K562 (cell line): ENCODE data around the gene COLEC12. TPM values are rescaled to one million over a fixed set of nuclear protein-coding genes. Genes with fewer than 3 reads are reported as not detected.
A peak's percentile ranks its signal among the peaks of the same experiment; 100 is the strongest.

ENCODE experiments used
- ATAC-seq: fragments of 200-7000 bp; cut with Tn5 transposase; 3 replicates; pipeline ENCODE4 v1.9.1; 2020; ENCODE audit warnings: moderate library complexity
- BruUV-seq: library from RNA; stranded (reverse); fragments of 400-500 nt; replicated peaks from 2 replicates; lab custom pipeline; 2021; lab: Mats Ljungman, UMichigan
- CTCF ChIA-PET: fragments of 300-600 bp; formaldehyde crosslinking; extraction: SDS; loops from one replicate; lab custom pipeline; 2021; ENCODE audit warnings: low intra/inter-chr PET ratio; lab: Yijun Ruan, JAX
- POLR2A ChIA-PET: fragments of 300-600, 350-650 bp; sonication (Branson Sonifier 250); formaldehyde crosslinking; extraction: SDS; loops from one replicate; lab custom pipeline; 2021; ENCODE audit warnings: antibody characterized with exemption, inconsistent platforms; lab: Yijun Ruan, JAX
- DNase-seq, 4 experiments: peaks; one replicate each; pipeline versions ENCODE4 v3.0.0 to v3.0.0-alpha.2; 2011 to 2018; ENCODE audit warnings: low spot score in 3 of 4, mixed read lengths in 3 of 4; ENCODE audit errors: extremely low read depth in 1 of 4
- FAIRE-seq: peaks from 2 replicates; lab custom pipeline; 2011; peaks lifted over from hg19 to GRCh38; lab: Jason Lieb, UNC
- H2AFZ ChIP-seq: 2 replicates; pipeline ENCODE4 v1.6.0; 2011; ENCODE audit warnings: low read depth, low read length, control low read depth, inconsistent platforms
- H3K27ac ChIP-seq: fragments of 200-600 bp; 3 replicates; pipeline ENCODE4 v1.8.0; 2011; ENCODE audit warnings: low read depth, mild to moderate bottlenecking, control low read depth, inconsistent platforms, low read length, moderate library complexity, mixed read lengths; ENCODE audit errors: extremely low read depth
- H3K27me3 ChIP-seq, 2 experiments: fragments of 300-600 bp in 1 of 2; 2 replicates in 1 of 2; 3 replicates in 1 of 2; pipeline versions ENCODE4 v1.6.0 to v1.8.0; 2011; ENCODE audit warnings: inconsistent platforms in 2 of 2, low read length in 2 of 2, mild to moderate bottlenecking in 1 of 2, mixed read lengths in 1 of 2, moderate library complexity in 1 of 2; ENCODE audit not compliant: control insufficient read depth in 2 of 2, insufficient read depth in 2 of 2
- H3K36me3 ChIP-seq: fragments of 300-600 bp; 3 replicates; pipeline ENCODE4 v1.8.0; 2011; ENCODE audit warnings: mild to moderate bottlenecking, low read length, inconsistent platforms; ENCODE audit not compliant: control insufficient read depth, insufficient read depth
- H3K4me1 ChIP-seq, 2 experiments: fragments of 200-600 bp in 1 of 2; replicated peaks in 1 of 2; 2 replicates in 1 of 2; 3 replicates in 1 of 2; pipeline versions ENCODE4 v1.5.1 to v1.8.0; 2011; ENCODE audit warnings: inconsistent platforms in 2 of 2, low read length in 2 of 2, mild to moderate bottlenecking in 1 of 2, mixed read lengths in 1 of 2, moderate library complexity in 1 of 2; ENCODE audit not compliant: control insufficient read depth in 2 of 2, insufficient read depth in 2 of 2
- H3K4me2 ChIP-seq: 2 replicates; pipeline ENCODE4 v1.6.1; 2011; ENCODE audit warnings: low read length, control low read depth, inconsistent platforms, mixed read lengths; ENCODE audit not compliant: insufficient read depth
- H3K4me3 ChIP-seq: fragments of 200-600 bp; sonication (generic), shearing (Covaris generic); 2 replicates; pipeline ENCODE4 v1.5.1; 2016; ENCODE audit warnings: control low read depth, inconsistent platforms
- H3K79me2 ChIP-seq: fragments of 200-600 bp; 3 replicates; pipeline ENCODE4 v1.8.0; 2011; ENCODE audit warnings: low read length, inconsistent platforms; ENCODE audit not compliant: control insufficient read depth, insufficient read depth
- H3K9ac ChIP-seq, 2 experiments: 2 replicates each; pipeline versions ENCODE4 v1.6.0 to v1.6.1; 2011; ENCODE audit warnings: low read depth in 2 of 2, low read length in 2 of 2, control low read depth in 1 of 2, inconsistent platforms in 1 of 2, mild to moderate bottlenecking in 1 of 2, mixed read lengths in 1 of 2; ENCODE audit not compliant: insufficient read depth in 1 of 2
- H3K9me1 ChIP-seq: one replicate; pipeline ENCODE4 v1.6.0; 2011; ENCODE audit warnings: inconsistent platforms, mild to moderate bottlenecking, low read length, moderate library complexity; ENCODE audit not compliant: control insufficient read depth, insufficient read depth
- H3K9me3 ChIP-seq: replicated peaks from 2 replicates; pipeline ENCODE4 v1.5.1; 2011; ENCODE audit warnings: low read depth, low read length, inconsistent platforms; ENCODE audit not compliant: control insufficient read depth, insufficient read depth
- H4K20me1 ChIP-seq: replicated peaks from 2 replicates; pipeline ENCODE4 v1.6.1; 2011; ENCODE audit warnings: low read length, inconsistent platforms, mixed read lengths; ENCODE audit not compliant: control insufficient read depth, insufficient read depth
- ELF2 ChIP-seq: fragments of 250-450 bp; sonication (Bioruptor Pico); IDR thresholded peaks from 2 replicates; pipeline ENCODE4 v1.5.0; 2021; ENCODE audit warnings: mild to moderate bottlenecking
- FOSL1 ChIP-seq: fragments of 200-800 bp; sonication (Bioruptor generic); conservative IDR thresholded peaks from 2 replicates; pipeline ENCODE4 v1.6.1; 2016; ENCODE audit warnings: missing genetic modification characterization, missing compliant biosample characterization
- HDAC1 ChIP-seq, 2 experiments: fragments of 450-650 bp; IDR thresholded peaks; 2 replicates each; pipeline ENCODE4 v1.6.1; 2016 to 2017; ENCODE audit warnings: inconsistent platforms in 1 of 2, mild to moderate bottlenecking in 1 of 2, moderate library complexity in 1 of 2
- SMARCA5 ChIP-seq: fragments of 450-650 bp; IDR thresholded peaks from 2 replicates; pipeline ENCODE4 v1.6.1; 2016
- ZNF124 ChIP-seq: sonication (generic); formaldehyde crosslinking; IDR thresholded peaks from 2 replicates; pipeline ENCODE4 v1.8.1; 2022; ENCODE audit warnings: missing genetic modification reagents
- ZNF57 ChIP-seq: fragments of 450-650 bp; formaldehyde crosslinking; IDR thresholded peaks from 2 replicates; pipeline ENCODE4 v1.4.0; 2020; ENCODE audit warnings: mild to moderate bottlenecking, moderate library complexity
- ZNF695 ChIP-seq: fragments of 450-650 bp; formaldehyde crosslinking; IDR thresholded peaks from 2 replicates; pipeline ENCODE4 v1.4.0; 2020; ENCODE audit warnings: mild to moderate bottlenecking, moderate library complexity
- WGBS: fragments of 100-300 bp; shearing (Covaris generic); methylation state at CpG from one replicate; pipeline ENCODE4 v1.1.6; 2016; ENCODE audit warnings: low coverage, mixed read lengths; ENCODE audit not compliant: insufficient coverage; ENCODE audit errors: missing lambda C conversion rate; 5-methylcytosine and 5-hydroxymethylcytosine counted together
- in situ Hi-C: fragments of 300-500 bp; cut with MboI; formaldehyde crosslinking; loops from 4 replicates; pipeline ENCODE4 v1.15.0; 2018; ENCODE audit warnings: inconsistent platforms, mixed read lengths
- intact Hi-C: fragments of 100-400 bp; cut with micrococcal nuclease; formaldehyde crosslinking; loops from 2 replicates; pipeline ENCODE4 v1.14.2; 2022
- polyA plus RNA-seq, 8 experiments: library from polyadenylated mRNA; depleted of rRNA in 4 of 8; stranded (reverse) in 5 of 8; unstranded in 3 of 8; fragments of >200 nt; fragmentation: Nextera tagmentation in 2 of 8; fragmentation: Illumina TruSeq in 1 of 8; extraction: Ambion mirVana in 2 of 8; extraction: Trizol in 1 of 8; gene quantifications; 2 replicates each; pipeline versions ENCODE4 v1.2.1 to v1.2.3, GENCODE V29; 2011 to 2014; ENCODE audit warnings: inconsistent platforms in 1 of 8, missing spikeins in 1 of 8
- total RNA-seq, 7 experiments: library from RNA; depleted of rRNA in 6 of 7; stranded (reverse); fragments of >200 nt in 6 of 7; fragmentation: Illumina TruSeq in 2 of 7; extraction: Trizol in 2 of 7; gene quantifications; 2 replicates each; pipeline versions ENCODE4 v1.2.1 to v1.2.3, GENCODE V29; 2011 to 2021; ENCODE audit warnings: low replicate concordance in 1 of 7
- TF ChIP-seq, protein P1 (sequence below): sonication (generic); formaldehyde crosslinking; IDR thresholded peaks from 2 replicates; pipeline ENCODE4 v1.8.0; 2022; ENCODE audit warnings: mild to moderate bottlenecking, missing genetic modification reagents
- TF ChIP-seq, protein P2 (sequence below): fragments of 250-450 bp; sonication (Bioruptor Pico); IDR thresholded peaks from 2 replicates; pipeline ENCODE4 v1.4.0; 2020; ENCODE audit warnings: mild to moderate bottlenecking, moderate library complexity, borderline replicate concordance
- TF ChIP-seq, protein P3 (sequence below): fragments of 200-800 bp; sonication (Bioruptor generic); IDR thresholded peaks from 2 replicates; pipeline ENCODE4 v1.6.1; 2016; ENCODE audit warnings: missing genetic modification characterization, missing compliant biosample characterization

COLEC12 gene
- total and polyA plus RNA-seq, 9 of the 15 experiments (the other 6 are each of a cell fraction or from before 2014, with no cell fraction given) = 0.04 TPM; not detected in 8

DNA sequence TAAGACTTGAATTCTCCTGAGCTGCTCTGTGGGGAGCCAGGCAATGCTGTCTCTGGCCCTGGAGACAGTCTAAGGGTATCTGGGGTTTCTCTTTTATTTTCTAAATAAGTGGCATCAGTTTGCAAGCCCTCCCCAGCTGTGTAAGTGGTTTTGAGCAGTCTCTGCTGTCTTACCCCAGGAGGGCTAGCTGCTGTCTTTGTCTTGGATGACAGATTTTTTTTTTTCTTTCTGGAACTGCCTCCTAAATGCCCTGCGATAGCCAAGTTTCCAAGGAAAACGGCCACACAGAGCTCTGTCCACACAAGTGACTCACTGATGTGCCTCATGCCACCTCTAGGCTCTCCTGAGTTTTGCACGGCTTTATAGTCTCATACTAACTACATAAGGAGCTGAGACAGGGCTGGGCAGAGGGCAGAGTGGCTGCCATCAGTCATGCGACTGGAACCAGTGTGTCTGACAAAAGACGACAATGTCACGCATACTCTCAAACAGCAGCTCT is 195.4 kb downstream of the COLEC12 start:
- WGBS = 33% methylated on average over 6 of the region's 6 CpGs
- no peak for FAIRE-seq
- H3K9me1 ChIP-seq = no peaks in the 10 kb centered on the region
- intact Hi-C loops = no loop called here
- H3K9me3 ChIP-seq = no peaks in the 10 kb centered on the region
- H3K4me1 ChIP-seq = peaks cover 0 to 19% of the 10 kb centered on the region in 2 experiments; a peak in 4 of 5 replicates
- CTCF ChIA-PET = no interaction called here
- in situ Hi-C loops = no loop called here
- H2AFZ ChIP-seq = peak overlapping the region; percentile 46; the same call in 1 of the 2 replicates
- BruUV-seq = no TSS peak
- H4K20me1 ChIP-seq = no peaks in the 10 kb centered on the region
- H3K36me3 ChIP-seq = no peaks in the 10 kb centered on the region
- DNase-seq = no peak
- H3K27me3 ChIP-seq = peaks cover 3 to 10% of the 10 kb centered on the region in 2 experiments; a peak in 2 of 5 replicates
- no peak overlapping the region for H3K4me2 ChIP-seq
- no peak overlapping the region for H3K27ac ChIP-seq
- ATAC-seq = peak; percentile 46
- no peak overlapping the region for H3K4me3 ChIP-seq
- H3K79me2 ChIP-seq = no peaks in the 10 kb centered on the region
- no peak overlapping the region for H3K9ac ChIP-seq
- POLR2A ChIA-PET = interaction anchor here (0.6 to 2.8 kb wide), 4 partner anchors 9 to 37 kb away, joined by 3 to 15 read pairs (median 4); partner anchors contain the start of gene THOC1
- TF ChIP-seq FOSL1 (tag) (no peak), ZNF124 (CRISPR knock-in tag) (no peak), ZNF57 (CRISPR knock-in tag) (no peak), SMARCA5 (no peak), HDAC1 (IDR thresholded peaks at IDR 0.05) (no peak), ZNF695 (CRISPR knock-in tag) (no peak), ELF2 (CRISPR knock-in tag) (no peak)
- TF ChIP-seq, protein P1, sequence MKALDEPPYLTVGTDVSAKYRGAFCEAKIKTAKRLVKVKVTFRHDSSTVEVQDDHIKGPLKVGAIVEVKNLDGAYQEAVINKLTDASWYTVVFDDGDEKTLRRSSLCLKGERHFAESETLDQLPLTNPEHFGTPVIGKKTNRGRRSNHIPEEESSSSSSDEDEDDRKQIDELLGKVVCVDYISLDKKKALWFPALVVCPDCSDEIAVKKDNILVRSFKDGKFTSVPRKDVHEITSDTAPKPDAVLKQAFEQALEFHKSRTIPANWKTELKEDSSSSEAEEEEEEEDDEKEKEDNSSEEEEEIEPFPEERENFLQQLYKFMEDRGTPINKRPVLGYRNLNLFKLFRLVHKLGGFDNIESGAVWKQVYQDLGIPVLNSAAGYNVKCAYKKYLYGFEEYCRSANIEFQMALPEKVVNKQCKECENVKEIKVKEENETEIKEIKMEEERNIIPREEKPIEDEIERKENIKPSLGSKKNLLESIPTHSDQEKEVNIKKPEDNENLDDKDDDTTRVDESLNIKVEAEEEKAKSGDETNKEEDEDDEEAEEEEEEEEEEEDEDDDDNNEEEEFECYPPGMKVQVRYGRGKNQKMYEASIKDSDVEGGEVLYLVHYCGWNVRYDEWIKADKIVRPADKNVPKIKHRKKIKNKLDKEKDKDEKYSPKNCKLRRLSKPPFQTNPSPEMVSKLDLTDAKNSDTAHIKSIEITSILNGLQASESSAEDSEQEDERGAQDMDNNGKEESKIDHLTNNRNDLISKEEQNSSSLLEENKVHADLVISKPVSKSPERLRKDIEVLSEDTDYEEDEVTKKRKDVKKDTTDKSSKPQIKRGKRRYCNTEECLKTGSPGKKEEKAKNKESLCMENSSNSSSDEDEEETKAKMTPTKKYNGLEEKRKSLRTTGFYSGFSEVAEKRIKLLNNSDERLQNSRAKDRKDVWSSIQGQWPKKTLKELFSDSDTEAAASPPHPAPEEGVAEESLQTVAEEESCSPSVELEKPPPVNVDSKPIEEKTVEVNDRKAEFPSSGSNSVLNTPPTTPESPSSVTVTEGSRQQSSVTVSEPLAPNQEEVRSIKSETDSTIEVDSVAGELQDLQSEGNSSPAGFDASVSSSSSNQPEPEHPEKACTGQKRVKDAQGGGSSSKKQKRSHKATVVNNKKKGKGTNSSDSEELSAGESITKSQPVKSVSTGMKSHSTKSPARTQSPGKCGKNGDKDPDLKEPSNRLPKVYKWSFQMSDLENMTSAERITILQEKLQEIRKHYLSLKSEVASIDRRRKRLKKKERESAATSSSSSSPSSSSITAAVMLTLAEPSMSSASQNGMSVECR (CRISPR knock-in tag) = no peak
- TF ChIP-seq, protein P2, sequence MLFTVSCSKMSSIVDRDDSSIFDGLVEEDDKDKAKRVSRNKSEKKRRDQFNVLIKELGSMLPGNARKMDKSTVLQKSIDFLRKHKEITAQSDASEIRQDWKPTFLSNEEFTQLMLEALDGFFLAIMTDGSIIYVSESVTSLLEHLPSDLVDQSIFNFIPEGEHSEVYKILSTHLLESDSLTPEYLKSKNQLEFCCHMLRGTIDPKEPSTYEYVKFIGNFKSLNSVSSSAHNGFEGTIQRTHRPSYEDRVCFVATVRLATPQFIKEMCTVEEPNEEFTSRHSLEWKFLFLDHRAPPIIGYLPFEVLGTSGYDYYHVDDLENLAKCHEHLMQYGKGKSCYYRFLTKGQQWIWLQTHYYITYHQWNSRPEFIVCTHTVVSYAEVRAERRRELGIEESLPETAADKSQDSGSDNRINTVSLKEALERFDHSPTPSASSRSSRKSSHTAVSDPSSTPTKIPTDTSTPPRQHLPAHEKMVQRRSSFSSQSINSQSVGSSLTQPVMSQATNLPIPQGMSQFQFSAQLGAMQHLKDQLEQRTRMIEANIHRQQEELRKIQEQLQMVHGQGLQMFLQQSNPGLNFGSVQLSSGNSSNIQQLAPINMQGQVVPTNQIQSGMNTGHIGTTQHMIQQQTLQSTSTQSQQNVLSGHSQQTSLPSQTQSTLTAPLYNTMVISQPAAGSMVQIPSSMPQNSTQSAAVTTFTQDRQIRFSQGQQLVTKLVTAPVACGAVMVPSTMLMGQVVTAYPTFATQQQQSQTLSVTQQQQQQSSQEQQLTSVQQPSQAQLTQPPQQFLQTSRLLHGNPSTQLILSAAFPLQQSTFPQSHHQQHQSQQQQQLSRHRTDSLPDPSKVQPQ (CRISPR knock-in tag) = no peak
- TF ChIP-seq, protein P3, sequence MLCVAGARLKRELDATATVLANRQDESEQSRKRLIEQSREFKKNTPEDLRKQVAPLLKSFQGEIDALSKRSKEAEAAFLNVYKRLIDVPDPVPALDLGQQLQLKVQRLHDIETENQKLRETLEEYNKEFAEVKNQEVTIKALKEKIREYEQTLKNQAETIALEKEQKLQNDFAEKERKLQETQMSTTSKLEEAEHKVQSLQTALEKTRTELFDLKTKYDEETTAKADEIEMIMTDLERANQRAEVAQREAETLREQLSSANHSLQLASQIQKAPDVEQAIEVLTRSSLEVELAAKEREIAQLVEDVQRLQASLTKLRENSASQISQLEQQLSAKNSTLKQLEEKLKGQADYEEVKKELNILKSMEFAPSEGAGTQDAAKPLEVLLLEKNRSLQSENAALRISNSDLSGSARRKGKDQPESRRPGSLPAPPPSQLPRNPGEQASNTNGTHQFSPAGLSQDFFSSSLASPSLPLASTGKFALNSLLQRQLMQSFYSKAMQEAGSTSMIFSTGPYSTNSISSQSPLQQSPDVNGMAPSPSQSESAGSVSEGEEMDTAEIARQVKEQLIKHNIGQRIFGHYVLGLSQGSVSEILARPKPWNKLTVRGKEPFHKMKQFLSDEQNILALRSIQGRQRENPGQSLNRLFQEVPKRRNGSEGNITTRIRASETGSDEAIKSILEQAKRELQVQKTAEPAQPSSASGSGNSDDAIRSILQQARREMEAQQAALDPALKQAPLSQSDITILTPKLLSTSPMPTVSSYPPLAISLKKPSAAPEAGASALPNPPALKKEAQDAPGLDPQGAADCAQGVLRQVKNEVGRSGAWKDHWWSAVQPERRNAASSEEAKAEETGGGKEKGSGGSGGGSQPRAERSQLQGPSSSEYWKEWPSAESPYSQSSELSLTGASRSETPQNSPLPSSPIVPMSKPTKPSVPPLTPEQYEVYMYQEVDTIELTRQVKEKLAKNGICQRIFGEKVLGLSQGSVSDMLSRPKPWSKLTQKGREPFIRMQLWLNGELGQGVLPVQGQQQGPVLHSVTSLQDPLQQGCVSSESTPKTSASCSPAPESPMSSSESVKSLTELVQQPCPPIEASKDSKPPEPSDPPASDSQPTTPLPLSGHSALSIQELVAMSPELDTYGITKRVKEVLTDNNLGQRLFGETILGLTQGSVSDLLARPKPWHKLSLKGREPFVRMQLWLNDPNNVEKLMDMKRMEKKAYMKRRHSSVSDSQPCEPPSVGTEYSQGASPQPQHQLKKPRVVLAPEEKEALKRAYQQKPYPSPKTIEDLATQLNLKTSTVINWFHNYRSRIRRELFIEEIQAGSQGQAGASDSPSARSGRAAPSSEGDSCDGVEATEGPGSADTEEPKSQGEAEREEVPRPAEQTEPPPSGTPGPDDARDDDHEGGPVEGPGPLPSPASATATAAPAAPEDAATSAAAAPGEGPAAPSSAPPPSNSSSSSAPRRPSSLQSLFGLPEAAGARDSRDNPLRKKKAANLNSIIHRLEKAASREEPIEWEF (CRISPR knock-in tag) = no peak
